ENCODE measurements around the gene ACAD10. TPM values are rescaled to one million over a fixed set of nuclear protein-coding genes. Genes with fewer than 3 reads are reported as not detected.
"Not testable (repeated sequence)": the region's sequence is repeated elsewhere in the genome, so short reads cannot be mapped to it uniquely, and the experiment has no call there.

Gene ACAD10
- polyA plus RNA-seq, 12 donors: 12.7 to 37.3 (median 18.7) TPM; not detected in 1

- no peak for DNase-seq
Observed at GRCh38 chr12:111749391-111749790, 63.5 kb downstream of the ACAD10 start.

GRCh38 chr12:111753144-111753881, 67.5 kb downstream of the ACAD10 start:
- peak; percentile 36 for DNase-seq

GRCh38 chr12:111754671-111755070, 68.8 kb downstream of the ACAD10 start:
- DNase-seq: no peak

GRCh38 chr12:111756196-111756595, 70.3 kb downstream of the ACAD10 start:
- no peak for DNase-seq

DNA sequence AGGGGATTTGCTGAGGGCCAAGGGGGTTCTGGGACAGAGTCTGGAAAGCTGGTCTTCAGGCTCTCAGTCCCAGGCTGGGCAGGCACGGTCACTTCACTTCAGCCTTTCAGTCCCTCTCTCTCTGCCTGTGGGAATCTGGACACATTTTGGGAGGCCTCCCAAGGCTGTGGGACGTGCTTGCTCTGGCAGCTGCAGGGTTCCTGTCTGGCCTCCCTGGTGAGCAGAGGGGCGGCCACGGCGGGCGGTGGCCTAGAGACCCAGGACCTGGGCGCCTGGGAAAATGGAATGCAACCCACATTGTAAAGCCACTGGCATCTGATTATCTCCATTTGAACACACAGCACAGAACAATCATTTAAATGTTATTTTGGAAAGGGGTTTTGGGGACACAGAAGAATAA, 70.8 kb downstream of the ACAD10 start:
- DNase-seq: no peak

GRCh38 chr12:111757361-111758119, 71.7 kb downstream of the ACAD10 start:
- DNase-seq: no peak

- DNase-seq: no peak
Observed at GRCh38 chr12:111758120-111758561, 72.3 kb downstream of the ACAD10 start.

DNA sequence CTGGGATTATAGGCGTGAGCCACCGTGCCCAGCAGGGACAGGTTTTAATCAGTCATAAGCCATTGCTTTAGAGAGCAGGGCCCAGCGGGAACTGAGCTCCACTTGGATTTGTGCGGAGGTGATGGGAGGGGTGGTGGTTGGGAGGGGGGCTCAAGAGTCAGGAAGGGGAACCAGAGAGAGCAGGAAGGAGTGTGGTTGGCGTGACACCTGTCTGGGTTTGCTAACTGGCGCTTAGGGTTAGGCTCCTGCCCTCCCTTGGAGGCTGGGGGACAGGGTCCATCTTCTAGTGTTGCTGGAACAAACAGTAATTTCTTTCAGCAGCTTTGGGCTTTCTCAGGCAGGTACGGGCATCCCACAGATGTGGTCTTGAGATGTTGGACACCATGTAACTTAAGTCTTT, 73.4 kb downstream of the ACAD10 start:
- DNase-seq: no peak

DNA sequence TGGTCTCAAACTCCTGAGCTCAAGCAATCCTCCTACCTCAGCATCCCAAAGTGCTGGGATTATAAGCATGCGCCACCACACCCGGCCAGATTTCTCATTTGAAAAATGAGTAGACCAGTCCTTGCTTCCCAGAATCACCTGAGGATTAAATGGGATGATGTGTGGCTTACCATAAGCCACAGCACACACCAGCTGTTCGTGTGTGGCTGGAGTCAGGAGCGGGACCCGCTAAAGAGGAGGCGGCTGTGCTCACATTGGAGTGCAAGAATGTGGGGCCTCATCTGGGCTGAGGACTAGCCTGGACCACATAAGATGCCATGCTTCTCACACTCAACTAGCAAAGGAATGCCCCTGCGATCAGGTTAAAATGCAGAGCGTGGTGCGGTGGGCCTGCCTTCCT, 74.1 kb downstream of the ACAD10 start:
- no peak for DNase-seq

DNA sequence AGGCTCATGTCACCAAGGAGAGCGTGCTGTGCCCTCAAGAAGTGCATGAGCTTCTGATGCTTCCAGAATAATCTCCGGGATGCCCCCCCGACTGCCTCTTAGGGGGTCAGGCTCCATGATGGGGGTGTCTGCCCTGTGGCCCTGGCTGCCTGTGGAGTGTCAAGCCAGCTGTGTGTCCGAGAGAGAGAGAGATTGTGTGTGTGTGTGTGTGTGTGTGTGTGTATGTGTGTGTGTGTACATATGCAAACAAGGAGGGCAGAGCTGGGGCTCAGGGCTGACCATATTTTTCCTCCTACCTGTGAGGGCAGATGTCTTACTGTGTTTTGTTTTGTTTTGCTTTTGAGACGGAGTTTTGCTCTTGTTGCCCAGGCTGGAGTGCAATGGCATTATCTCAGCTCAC, 75.2 kb downstream of the ACAD10 start:
- DNase-seq: no peak

DNA sequence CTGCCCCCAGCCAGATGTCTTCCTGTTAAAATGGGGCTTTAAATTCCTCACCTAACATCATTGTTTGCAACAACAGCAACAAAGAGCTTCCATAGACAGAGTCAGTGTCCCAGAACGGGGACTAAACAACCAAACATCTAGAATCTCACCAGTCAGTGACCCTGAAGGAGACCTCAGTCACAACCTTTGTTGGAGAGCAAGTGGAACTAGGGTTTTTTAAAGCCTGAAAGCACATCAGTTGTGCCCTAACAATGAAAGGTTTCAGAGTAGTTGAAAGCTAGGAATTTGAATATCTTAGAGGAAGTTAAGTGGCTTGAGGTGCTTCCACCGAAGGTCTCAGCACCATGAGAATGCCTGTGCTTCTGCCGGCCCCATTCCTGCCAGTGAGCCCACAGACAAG, 75.9 kb downstream of the ACAD10 start:
- no peak for DNase-seq

- DNase-seq: not testable (repeated sequence)
Observed at GRCh38 chr12:111763552-111763951, 77.7 kb downstream of the ACAD10 start.

GRCh38 chr12:111764120-111764821, 78.4 kb downstream of the ACAD10 start:
- DNase-seq: no peak

- DNase-seq: peak; percentile 76
Observed at GRCh38 chr12:111766608-111767361, 80.9 kb downstream of the ACAD10 start, which contains the start of gene ALDH2. Gene ALDH2 (plus strand): TSS chr12:111766933. CDS start chr12:111766983, 50 bp downstream.

- DNase-seq: no peak
Observed at GRCh38 chr12:111767362-111768158, 81.7 kb downstream of the ACAD10 start.

DNA sequence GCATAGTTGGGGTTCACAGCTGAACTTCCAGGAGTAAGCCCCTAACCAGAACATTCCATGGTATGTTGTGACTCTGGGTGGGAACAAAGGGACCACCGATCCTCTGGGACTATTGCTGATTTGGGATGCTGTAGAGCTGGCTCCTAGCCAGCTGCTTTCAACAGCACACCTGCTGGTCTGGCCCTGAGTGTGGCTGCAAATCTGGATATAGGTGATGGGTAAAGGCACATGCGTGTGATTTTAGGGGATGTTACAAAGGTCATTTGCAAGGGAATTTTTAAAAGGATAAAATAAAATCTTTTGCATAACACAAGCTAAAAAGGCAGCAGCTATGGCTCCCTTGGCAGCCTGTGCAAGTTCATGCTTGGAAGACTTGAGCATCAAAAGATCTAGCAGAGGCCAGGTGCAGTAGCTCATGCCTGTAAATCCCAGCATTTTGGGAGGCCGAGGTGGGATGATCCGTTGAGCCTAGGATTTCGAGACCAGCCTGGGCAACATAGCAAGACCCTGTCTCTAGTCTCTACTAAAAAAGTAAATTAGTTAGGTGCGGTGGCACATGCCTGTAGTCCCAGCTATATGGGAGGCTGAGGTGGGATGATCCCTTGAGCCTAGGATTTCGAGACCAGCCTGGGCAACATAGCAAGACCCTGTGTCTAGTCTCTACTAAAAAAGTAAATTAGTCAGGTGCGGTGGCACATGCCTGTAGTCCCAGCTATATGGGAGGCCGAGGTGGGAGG, 82.5 kb downstream of the ACAD10 start:
- DNase-seq: no peak

DNA sequence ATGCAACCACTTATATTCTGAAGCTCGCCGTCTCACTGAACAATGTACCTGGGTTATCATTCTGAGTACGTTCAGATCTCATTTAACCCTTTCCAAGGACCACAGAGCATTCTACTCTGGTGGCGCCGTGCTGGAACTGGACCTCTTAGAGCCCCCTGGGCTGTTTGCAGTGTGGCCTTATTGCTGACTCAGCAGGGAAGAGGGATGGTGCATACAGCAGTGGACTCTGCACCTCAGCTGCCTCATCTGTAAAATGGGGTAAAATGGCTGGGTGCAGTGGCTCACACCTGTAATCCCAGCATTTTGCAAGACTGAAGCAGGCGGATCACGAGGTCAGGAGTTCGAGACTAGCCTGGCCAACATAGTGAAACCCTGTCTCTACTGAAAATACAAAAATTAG, 83.7 kb downstream of the ACAD10 start:
- no peak for DNase-seq

DNA sequence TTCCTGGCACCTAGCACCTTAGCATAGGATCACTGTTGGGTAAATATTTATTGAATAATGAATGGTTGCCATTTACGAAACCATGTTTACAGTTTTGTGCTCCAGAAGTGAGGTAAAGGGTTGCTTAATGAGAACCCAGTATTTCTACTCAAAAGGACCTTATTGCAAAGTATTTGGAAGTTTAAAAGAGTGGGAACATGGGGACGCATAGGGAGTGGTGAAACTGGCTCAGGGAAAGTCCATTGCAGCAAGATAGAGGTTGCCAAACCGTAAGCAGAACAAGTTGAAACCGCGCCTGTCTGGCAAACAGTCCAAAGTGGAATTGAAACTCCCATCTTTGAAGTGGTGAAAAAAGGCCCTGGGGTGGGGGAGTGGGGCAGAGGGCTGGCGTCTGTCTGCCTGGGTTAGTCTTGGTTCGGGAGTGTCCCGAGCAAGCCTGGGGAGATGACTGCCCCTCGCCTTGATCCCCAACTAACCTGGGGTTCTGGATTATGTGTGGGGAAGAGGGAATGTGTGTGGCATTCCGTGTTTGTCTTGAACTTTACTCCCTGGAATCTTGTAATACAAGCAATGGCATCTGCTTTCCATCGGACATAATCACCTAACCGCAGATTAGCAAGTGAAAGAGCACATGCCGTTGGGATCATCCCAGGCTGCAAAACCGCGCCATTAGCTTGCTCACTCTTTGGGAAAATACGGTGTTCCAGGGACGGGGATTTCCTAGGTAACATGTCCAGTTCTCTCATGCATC, 88.1 kb downstream of the ACAD10 start:
- peak; percentile 65 for DNase-seq

Data from muscle of arm (tissue), 12 donors.